Brain microvascular endothelial cell (primary cell): ENCODE results near the gene NENF.

Source experiments
- DNase-seq: peaks from one replicate; pipeline ENCODE4 v3.0.0-alpha.2; 2020
- H3K27ac ChIP-seq: fragments of 250-450 bp; sonication (Bioruptor Pico); 2 replicates; pipeline ENCODE4 v1.5.1; 2020; ENCODE audit warnings: mild to moderate bottlenecking, moderate library complexity
- H3K27me3 ChIP-seq: fragments of 250-450 bp; sonication (Bioruptor Pico); replicated peaks from 2 replicates; pipeline ENCODE4 v1.5.1; 2020; ENCODE audit warnings: mild to moderate bottlenecking
- H3K36me3 ChIP-seq: fragments of 250-450 bp; sonication (Bioruptor Pico); replicated peaks from 2 replicates; pipeline ENCODE4 v1.5.1; 2020; ENCODE audit warnings: mild to moderate bottlenecking
- H3K4me3 ChIP-seq: 2 replicates; pipeline ENCODE4 v1.5.1; 2011; ENCODE audit warnings: low read depth, mild to moderate bottlenecking, control low read depth, low read length, moderate library complexity
- CTCF ChIP-seq: IDR thresholded peaks from 2 replicates; pipeline ENCODE4 v1.5.1; 2011; ENCODE audit warnings: low read depth, mild to moderate bottlenecking, moderate library complexity, low read length, control low read depth, inconsistent platforms; ENCODE audit errors: missing control alignments
- in situ Hi-C: cut with HindIII; loops from 2 replicates; pipeline ENCODE4 v1.10.0; 2017; ENCODE audit warnings: low sequenced_read_pairs, low pct_ligation_motif_present

Gene NENF

GRCh38 chr1:212423879-212424278 is 8.8 kb upstream of the NENF start:
- Histone ChIP-seq H3K4me3 (no peak overlapping the region), H3K27ac (no peak overlapping the region), H3K27me3 (no peaks in the 10 kb centered on the region), H3K36me3 (no peaks in the 10 kb centered on the region)
- in situ Hi-C loops: no loop called here
- no peak for TF ChIP-seq CTCF
- DNase-seq: no peak

- DNase-seq: no peak
- in situ Hi-C loops: no loop called here
- Histone ChIP-seq H3K27ac (no peak overlapping the region), H3K4me3 (no peak overlapping the region), H3K27me3 (no peaks in the 10 kb centered on the region), H3K36me3 (no peaks in the 10 kb centered on the region)
- no peak for TF ChIP-seq CTCF
Observed at GRCh38 chr1:212428496-212428895, 4.2 kb upstream of the NENF start.

GRCh38 chr1:212430416-212430815 is 2.3 kb upstream of the NENF start:
- TF ChIP-seq CTCF: no peak
- no peaks in the 10 kb centered on the region for H3K27me3 ChIP-seq
- peak overlapping the region; percentile 29 for H3K27ac ChIP-seq
- in situ Hi-C loops: no loop called here
- DNase-seq: peak; percentile 36
- H3K4me3 ChIP-seq: no peak overlapping the region
- no peaks in the 10 kb centered on the region for H3K36me3 ChIP-seq

GRCh38 chr1:212430955-212431394 is 1.7 kb upstream of the NENF start:
- Histone ChIP-seq H3K36me3 (no peaks in the 10 kb centered on the region), H3K27ac (peak overlapping the region; percentile 29), H3K27me3 (no peaks in the 10 kb centered on the region), H3K4me3 (no peak overlapping the region)
- DNase-seq: no peak
- TF ChIP-seq CTCF: no peak
- in situ Hi-C loops: no loop called here

- DNase-seq: no peak
- TF ChIP-seq CTCF: no peak
- H3K4me3 ChIP-seq: no peak overlapping the region
- H3K27me3 ChIP-seq: no peaks in the 10 kb centered on the region
- in situ Hi-C loops: no loop called here
- no peaks in the 10 kb centered on the region for H3K36me3 ChIP-seq
- no peak overlapping the region for H3K27ac ChIP-seq
Observed at GRCh38 chr1:212431644-212432043, 1.1 kb upstream of the NENF start.

- no peaks in the 10 kb centered on the region for H3K27me3 ChIP-seq
- no peaks in the 10 kb centered on the region for H3K36me3 ChIP-seq
- H3K27ac ChIP-seq: peak overlapping the region; percentile 36
- peak overlapping the region; percentile 43 for H3K4me3 ChIP-seq
- in situ Hi-C loops: no loop called here
- no peak for TF ChIP-seq CTCF
- DNase-seq: no peak
Observed at GRCh38 chr1:212432272-212432660, 454 bp upstream of the NENF start.
